HPDE6-E6E7 (cell line): ENCODE measurements around the gene TGM2.

ENCODE experiments used
- DNase-seq: peaks from one replicate; pipeline ENCODE4 v3.0.0; 2011; ENCODE audit warnings: missing footprints; ENCODE audit errors: extremely low spot score

Gene TGM2

GRCh38 chr20:38132156-38132909 lies 32.7 kb downstream of the TGM2 start:
- no peak for DNase-seq

- DNase-seq: no peak
These were observed 33.4 kb downstream of the TGM2 start for GRCh38 chr20:38131588-38132121.

- DNase-seq: no peak
These were observed 34.1 kb downstream of the TGM2 start for GRCh38 chr20:38130687-38131587.

GRCh38 chr20:38129893-38130609 lies 35.0 kb downstream of the TGM2 start:
- no peak for DNase-seq

- no peak for DNase-seq
These were observed 35.7 kb downstream of the TGM2 start for GRCh38 chr20:38129248-38129865.

- no peak for DNase-seq
These were observed 36.4 kb downstream of the TGM2 start for GRCh38 chr20:38128691-38129090.

- no peak for DNase-seq
These were observed 37.0 kb downstream of the TGM2 start for GRCh38 chr20:38127920-38128528.

GRCh38 chr20:38126932-38127621 lies 38.0 kb downstream of the TGM2 start:
- DNase-seq: peak; percentile 87

- DNase-seq: no peak
These were observed 38.7 kb downstream of the TGM2 start for GRCh38 chr20:38126146-38126921.

- no peak for DNase-seq
These were observed 39.7 kb downstream of the TGM2 start for GRCh38 chr20:38125157-38126056.

- no peak for DNase-seq
These were observed 42.0 kb downstream of the TGM2 start for GRCh38 chr20:38123021-38123587.

GRCh38 chr20:38121741-38122140 lies 43.3 kb downstream of the TGM2 start:
- DNase-seq: no peak

- DNase-seq: no peak
These were observed 44.5 kb downstream of the TGM2 start for GRCh38 chr20:38120625-38120988.

- DNase-seq: no peak
These were observed 45.6 kb downstream of the TGM2 start for GRCh38 chr20:38119446-38119845.

GRCh38 chr20:38117635-38118034 lies 47.4 kb downstream of the TGM2 start:
- no peak for DNase-seq

- no peak for DNase-seq
These were observed 47.9 kb downstream of the TGM2 start for GRCh38 chr20:38117205-38117604.

GRCh38 chr20:38116409-38117165 lies 48.5 kb downstream of the TGM2 start:
- DNase-seq: no peak

GRCh38 chr20:38115896-38116295 lies 49.2 kb downstream of the TGM2 start:
- no peak for DNase-seq
